HG03457 (cell line): Measurements from ENCODE around the gene MEG3.

Experiments used
- ATAC-seq: cut with Tn5 transposase; IDR thresholded peaks from one replicate; pipeline ENCODE4 v1.9.1; 2021; ENCODE audit warnings: moderate number of reproducible peaks; ENCODE audit not compliant: unreplicated experiment

The MEG3 gene

DNA sequence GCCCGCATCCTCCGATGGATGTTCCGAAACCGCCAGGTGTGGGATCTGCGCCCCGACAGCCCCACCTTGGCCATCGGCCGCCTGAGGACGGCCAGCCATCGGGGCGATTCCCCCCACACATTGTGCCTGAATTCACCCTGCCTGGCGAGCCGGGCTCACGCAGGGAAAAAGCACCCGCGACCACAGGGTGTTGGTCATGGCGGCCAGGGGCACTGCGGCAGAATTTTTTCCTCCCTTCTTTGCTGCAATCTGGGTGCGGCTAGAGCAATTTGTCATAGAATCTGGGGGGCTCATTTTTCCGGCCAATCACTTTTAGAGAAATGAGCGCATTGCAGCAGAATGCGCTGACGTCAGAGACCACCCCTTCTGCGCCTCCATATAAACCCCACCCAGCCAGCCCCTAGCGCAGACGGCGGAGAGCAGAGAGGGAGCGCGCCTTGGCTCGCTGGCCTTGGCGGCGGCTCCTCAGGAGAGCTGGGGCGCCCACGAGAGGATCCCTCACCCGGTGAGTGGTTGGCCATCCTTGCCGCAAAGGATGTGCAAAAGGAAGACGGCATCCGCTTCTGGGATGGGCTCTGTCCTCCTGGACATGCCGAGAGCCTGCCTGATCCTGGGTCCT is at the start of gene MEG3:
Gene MEG3, plus strand, starts transcription at position 406 of the 619 bp plus-strand sequence.
- no peak for ATAC-seq

GRCh38 chr14:100776681-100777365 is 49.1 kb upstream of the MEG3 start:
- no peak for ATAC-seq

GRCh38 chr14:100777366-100777817 is 48.5 kb upstream of the MEG3 start:
- ATAC-seq = no peak

DNA sequence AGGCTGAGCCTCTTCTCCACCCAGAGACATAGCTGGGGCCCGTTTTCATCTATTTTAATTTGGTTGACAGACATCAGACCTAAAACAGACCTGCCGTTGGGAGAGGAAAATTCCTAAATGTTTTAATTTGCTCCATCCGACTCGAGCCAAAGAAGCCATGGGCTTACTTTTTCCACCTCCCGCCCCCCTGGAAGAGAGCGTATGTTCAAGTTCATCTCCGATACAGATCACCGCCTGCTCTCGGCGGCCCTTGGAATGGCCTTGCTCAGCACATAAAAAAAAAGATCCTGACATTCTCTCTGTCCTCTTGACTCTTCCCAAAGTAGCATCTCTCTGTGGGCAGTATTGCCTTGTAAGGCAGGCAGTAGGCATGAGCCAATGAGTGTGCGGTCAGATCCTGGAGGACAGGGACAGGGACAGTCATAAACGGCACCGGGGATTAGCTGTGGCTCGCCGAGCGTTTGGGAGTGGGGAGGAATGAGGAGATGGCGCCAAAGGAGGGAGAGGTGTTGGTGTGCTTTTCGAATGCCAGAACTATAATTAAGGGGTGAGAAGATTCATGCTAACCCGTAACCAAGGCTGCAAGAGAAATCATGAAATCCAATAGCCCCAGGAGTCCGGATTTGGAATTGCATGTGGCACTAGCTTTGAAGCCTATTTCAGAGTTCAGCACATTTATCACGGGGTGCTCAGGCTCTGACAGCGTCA is 47.9 kb upstream of the MEG3 start:
- no peak for ATAC-seq

GRCh38 chr14:100778526-100778882 is 47.4 kb upstream of the MEG3 start:
- no peak for ATAC-seq

- no peak for ATAC-seq
Measured at GRCh38 chr14:100778951-100779690, 46.8 kb upstream of the MEG3 start.

- no peak for ATAC-seq
Measured at GRCh38 chr14:100779691-100780080, 46.2 kb upstream of the MEG3 start.

- no peak for ATAC-seq
Measured at GRCh38 chr14:100780246-100780645, 45.7 kb upstream of the MEG3 start.

DNA sequence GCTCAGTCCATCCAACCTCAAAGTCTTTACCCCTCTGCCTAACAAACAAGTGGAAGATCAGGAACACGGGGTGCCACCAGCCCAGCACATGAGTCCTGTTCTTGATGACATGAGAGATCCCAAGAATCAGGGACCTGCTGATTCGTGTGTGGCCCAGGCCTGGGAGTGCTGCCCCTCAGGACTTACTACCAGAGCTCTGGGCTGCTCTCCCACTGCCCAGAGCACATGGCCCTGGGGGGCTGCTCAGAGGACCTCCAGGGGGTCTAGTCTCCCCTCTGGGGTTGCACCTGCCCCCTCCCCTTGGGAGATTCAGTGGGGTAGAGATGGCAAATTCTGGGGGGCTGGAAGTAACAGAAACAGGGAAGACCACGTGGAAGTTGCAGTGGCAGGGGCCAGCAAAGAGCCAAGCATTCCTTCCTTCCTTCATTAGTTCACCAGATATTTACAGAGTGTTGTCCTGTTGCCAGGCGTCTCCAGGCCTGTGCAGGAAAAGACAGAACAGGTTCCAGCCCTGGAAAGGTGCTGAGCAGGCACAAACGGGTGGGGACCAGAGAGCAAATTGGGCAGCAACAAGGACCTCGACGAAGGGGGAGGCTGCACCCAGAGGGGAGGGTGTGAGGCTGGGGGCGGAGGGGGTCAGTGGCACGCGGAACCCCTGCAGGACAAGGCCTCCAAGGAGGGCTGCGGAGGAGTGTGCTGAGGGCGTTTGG is 45.1 kb upstream of the MEG3 start:
- ATAC-seq = no peak

DNA sequence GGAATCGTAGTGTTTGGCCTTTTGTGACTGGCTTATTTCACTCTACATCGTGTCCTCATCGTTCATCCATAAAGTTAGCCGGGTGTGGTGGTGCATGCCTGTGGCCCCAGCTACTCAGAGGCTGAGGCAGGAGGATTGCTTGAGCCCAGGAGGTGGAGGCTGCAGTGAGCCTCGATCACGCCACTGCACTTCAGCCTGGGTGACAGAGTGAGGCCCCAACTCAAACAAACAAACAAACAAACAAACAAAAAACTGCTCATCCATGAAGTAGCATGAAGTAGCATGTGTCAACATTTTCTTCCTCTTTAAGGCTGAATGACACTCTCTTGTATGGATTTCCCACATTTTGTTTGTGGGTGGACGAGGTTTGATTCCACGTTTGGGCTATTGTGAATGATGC is 44.0 kb upstream of the MEG3 start:
- no peak for ATAC-seq

DNA sequence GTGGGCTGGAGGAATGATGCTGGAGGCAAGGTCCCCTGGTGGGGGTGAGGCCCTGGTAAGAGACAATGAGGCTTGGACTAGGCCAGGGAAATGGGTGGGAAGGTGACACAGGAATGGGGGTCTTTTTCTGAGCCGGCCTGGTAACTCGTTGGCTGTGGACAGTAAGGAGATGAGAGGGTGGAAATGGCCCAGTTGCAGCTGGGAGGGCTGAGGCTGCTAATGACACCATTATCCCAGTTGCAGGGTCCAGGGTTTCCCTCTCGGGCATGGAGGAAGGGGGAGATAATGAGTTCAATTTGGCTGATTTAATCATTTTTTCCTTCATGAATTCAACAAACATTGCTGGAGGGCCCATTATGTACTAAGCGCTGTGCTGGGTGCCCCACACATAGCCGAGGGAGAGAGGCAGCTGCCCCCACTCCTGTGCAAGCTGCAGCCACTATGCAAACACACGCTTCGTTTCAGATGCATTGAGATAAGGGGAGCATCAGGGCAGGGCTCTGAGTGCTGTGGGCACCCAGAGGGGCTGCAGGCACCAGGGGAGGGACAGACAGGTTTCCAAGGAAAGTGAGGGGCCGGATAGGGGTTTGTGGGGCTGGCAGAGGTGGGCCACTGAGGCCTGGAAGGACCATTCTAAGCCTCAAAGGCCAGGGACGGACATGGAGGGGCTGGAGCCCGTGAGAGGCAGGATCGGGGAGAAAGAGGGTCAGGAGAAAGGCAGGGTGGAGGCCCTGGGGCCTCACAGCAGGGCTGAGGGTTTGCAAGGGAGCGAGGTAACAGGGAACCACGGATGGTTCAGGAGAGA is 43.2 kb upstream of the MEG3 start:
- no peak for ATAC-seq

DNA sequence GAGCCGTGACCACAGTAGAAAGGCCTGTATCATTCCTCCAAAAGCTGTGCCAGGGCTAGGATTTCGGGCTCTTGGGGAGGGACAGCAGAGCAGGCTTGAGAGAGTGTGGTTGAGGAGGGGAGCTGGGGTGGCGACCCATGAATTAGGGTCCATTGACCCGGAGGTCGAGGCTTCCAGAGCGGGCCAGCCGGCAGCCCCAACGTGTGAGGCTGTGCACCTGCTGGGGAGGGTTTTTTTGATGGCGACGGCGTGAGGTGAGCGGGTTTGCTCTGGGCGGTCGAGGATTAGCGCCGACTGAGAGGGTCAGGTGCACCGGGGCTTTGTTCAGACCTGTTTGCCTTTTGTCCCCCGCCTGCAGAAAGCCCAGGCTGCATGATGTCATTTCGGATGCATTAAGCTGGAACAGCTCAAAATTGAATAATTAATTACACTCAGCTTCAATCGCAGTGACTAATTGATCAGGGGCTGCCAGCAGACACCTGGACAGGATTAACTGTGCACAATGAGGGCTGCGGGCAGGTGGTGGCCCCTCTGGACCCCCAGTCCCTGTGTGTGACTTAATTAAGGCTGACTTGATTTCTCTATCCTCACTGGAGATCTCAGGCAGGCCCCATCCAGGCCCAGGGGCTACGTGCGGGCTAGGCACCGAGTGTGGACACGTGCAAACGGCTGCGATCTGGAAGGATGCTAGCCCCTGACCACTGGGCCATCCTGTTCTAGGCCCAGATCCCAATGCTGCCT is 42.1 kb upstream of the MEG3 start:
- ATAC-seq = no peak

DNA sequence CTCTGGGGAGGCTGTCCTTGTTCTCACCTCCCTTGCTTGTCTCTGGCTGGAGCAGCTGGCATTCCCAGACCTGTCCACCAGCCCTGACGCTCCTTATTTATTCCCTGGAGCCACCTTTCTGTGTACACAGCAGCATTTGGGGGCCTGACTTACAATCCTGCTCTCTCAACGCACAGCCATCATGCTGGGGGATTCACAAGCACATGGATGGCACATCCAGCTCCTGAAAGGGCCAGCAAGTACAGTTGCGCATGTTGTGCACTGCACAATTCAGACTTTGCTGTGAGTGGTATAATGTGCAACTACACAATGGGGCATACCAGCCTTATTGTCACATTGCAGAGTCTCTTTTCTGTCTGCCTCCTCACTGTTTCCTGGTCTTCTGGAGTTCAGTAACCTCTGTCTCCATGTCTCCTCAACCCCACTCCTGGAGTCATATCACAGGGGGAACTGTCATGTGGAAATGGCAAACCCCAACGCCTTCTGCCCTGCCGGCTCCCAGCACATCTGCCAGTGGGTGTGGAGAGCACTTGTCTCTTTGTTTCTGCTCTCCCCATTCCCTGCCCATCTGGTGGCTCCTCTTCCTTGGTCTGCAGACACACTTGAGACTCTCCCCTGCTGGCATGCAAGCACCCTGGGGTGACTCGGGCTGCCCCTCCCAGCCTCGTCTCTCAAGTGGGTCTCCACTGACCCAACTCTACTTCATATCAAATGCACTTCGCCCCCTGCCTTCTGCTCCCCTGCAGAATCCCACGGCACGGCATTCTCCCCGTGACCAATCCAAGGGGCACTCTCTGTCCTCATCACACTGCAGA is 41.2 kb upstream of the MEG3 start:
- no peak for ATAC-seq

GRCh38 chr14:100785338-100785615 is 40.6 kb upstream of the MEG3 start:
- no peak for ATAC-seq

DNA sequence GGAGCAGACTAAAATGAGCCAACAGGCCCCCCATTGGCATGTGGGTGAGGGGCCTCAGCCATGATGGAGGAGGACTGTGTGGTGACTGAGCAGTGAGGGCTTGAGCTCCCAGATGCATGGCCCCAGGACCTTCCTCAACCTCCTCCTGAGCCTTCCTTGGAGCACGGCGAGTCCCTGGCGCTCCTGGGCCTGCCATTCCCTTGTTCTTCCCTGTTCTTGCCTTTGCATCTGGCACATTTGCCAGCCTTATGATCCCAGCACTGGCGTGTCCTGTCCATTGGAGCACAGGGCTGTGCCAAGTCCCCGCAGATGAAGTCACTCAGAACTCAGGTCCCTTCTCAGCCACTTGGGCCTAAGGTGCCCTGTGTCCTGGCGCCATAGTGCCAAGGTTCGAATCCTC is 40.3 kb upstream of the MEG3 start:
- no peak for ATAC-seq

GRCh38 chr14:100786131-100786530 is 39.8 kb upstream of the MEG3 start:
- ATAC-seq = no peak

DNA sequence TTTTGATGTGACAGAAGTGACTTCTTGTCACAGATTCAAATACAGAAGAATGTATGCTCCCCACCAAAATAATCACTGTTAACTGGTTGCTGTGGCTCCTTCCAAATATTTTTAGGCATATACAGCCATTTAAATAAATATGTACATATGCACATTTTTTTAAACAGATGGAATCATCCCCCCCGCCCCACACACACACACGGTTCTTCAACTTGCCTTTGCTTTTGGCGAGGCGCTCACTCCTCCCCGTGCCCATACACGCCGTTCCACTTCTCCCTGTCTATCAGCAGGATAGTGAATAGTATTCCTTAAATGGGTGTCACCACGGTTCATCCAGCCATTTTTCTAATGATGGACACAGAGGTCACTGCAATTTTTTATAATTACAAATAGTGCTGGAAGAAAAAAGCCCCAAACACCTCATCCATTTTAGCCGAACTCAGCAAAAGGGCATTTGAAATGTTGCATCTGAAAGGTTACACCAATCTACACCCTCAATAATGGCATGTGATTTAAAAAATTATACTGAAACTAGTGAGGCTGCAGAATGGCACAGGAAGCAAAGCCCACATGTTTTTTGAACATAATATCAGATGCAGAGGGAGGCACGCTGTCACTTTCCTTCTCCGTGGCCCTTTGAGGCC is 39.2 kb upstream of the MEG3 start:
- no peak for ATAC-seq

DNA sequence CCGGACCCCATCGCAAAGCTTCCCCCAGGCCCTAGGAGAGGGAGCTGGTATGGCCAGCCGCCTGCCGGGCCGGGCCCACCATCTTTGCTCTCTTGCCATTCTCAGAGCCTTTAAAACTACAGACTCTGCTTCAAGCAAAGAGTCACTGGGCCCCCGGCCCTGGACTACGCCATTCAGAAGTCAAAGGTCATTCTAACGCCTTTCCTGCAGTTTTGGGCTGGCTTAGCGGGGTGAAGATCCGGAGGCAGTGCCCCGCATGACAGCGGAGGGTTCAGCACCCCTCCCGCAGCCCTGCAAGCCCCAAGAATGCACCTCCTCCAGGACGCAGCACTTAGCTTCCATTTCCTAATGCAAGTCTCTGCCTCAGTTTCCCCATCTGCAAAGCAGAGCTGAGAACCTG is 38.3 kb upstream of the MEG3 start:
- ATAC-seq = no peak
